OCI-LY1 (cell line): ENCODE results near the gene RREB1.

Experiments
- H2AFZ ChIP-seq: fragments of 200-600 bp; sonication (generic), shearing (Covaris generic); 2 replicates; pipeline ENCODE4 v1.6.0; 2014; ENCODE audit warnings: antibody characterized with exemption, mild to moderate bottlenecking, low read length
- H3F3A ChIP-seq: fragments of 200-600 bp; sonication (generic), shearing (Covaris generic); 2 replicates; pipeline ENCODE4 v1.6.0; 2014; ENCODE audit warnings: mild to moderate bottlenecking, antibody characterized with exemption, low read length, moderate library complexity; ENCODE audit not compliant: insufficient read depth
- H3K27ac ChIP-seq: fragments of 200-600 bp; sonication (generic); 2 replicates; pipeline ENCODE4 v1.5.1; 2014; ENCODE audit warnings: low read length, mixed run types, mild to moderate bottlenecking, low read depth; ENCODE audit not compliant: poor library complexity, severe bottlenecking
- H3K27me3 ChIP-seq: fragments of 200-600 bp; sonication (generic); 2 replicates; pipeline ENCODE4 v1.6.0; 2014; ENCODE audit warnings: antibody characterized with exemption, mild to moderate bottlenecking, low read length, moderate library complexity; ENCODE audit not compliant: insufficient read depth
- H3K36me3 ChIP-seq: fragments of 200-600 bp; sonication (generic); 2 replicates; pipeline ENCODE4 v1.6.1; 2014; ENCODE audit warnings: mild to moderate bottlenecking, antibody characterized with exemption, low read length, moderate library complexity, mixed read lengths; ENCODE audit not compliant: insufficient read depth
- H3K4me1 ChIP-seq: fragments of 200-600 bp; sonication (generic); 2 replicates; pipeline ENCODE4 v1.5.1; 2014; ENCODE audit warnings: mild to moderate bottlenecking, low read length, moderate library complexity; ENCODE audit not compliant: insufficient read depth, severe bottlenecking
- H3K4me2 ChIP-seq: fragments of 200-600 bp; sonication (generic), shearing (Covaris generic); 2 replicates; pipeline ENCODE4 v1.6.1; 2014; ENCODE audit warnings: low read length
- H3K4me3 ChIP-seq: fragments of 200-600 bp; sonication (generic); 2 replicates; pipeline ENCODE4 v1.5.1; 2014; ENCODE audit warnings: low read length, low read depth, mild to moderate bottlenecking, mixed read lengths; ENCODE audit not compliant: poor library complexity, severe bottlenecking
- H3K79me2 ChIP-seq: fragments of 200-600 bp; shearing (Covaris generic); 2 replicates; pipeline ENCODE4 v1.6.1; 2016; ENCODE audit warnings: mixed run types, low read length, mixed read lengths; ENCODE audit not compliant: insufficient read depth
- H3K9ac ChIP-seq: fragments of 200-600 bp; sonication (generic), shearing (Covaris generic); 2 replicates; pipeline ENCODE4 v1.6.1; 2014; ENCODE audit warnings: mild to moderate bottlenecking, low read length, mixed read lengths
- H3K9me2 ChIP-seq: fragments of 200-600 bp; sonication (generic), shearing (Covaris generic); 2 replicates; pipeline ENCODE4 v1.6.1; 2014; ENCODE audit warnings: low read depth, mild to moderate bottlenecking, low read length, mixed read lengths
- H3K9me3 ChIP-seq: fragments of 200-600 bp; shearing (Covaris generic); 2 replicates; pipeline ENCODE4 v1.6.1; 2014; ENCODE audit warnings: low read length, mixed read lengths
- H4K20me1 ChIP-seq: fragments of 200-600 bp; sonication (generic), shearing (Covaris generic); 2 replicates; pipeline ENCODE4 v1.6.0; 2016; ENCODE audit warnings: mild to moderate bottlenecking, low read length; ENCODE audit not compliant: insufficient read depth
- CTCF ChIP-seq: fragments of 200-600 bp; sonication (generic), shearing (Covaris generic); IDR thresholded peaks from 2 replicates; pipeline ENCODE4 v1.5.1; 2017; ENCODE audit warnings: mild to moderate bottlenecking, antibody characterized with exemption, low read length, moderate library complexity, mixed read lengths
- EZH2 ChIP-seq: fragments of 200-600 bp; sonication (generic), shearing (Covaris generic); IDR thresholded peaks from 2 replicates; pipeline ENCODE4 v1.8.0; 2017; ENCODE audit warnings: borderline replicate concordance, mixed run types, mild to moderate bottlenecking, antibody characterized with exemption, low read length, moderate library complexity, mixed read lengths

Gene RREB1

GRCh38 chr6:7100753-7101081 is 7.0 kb upstream of the RREB1 start:
- Histone ChIP-seq H3F3A (no peaks in the 10 kb centered on the region), H3K9me2 (no peaks in the 10 kb centered on the region), H3K36me3 (no peaks in the 10 kb centered on the region), H3K4me2 (no peak overlapping the region), H3K9ac (no peak overlapping the region), H3K27me3 (no peaks in the 10 kb centered on the region), H4K20me1 (no peaks in the 10 kb centered on the region), H3K27ac (no peak overlapping the region), H3K4me3 (no peak overlapping the region), H3K4me1 (peaks cover 9% of the 10 kb centered on the region), H2AFZ (no peak overlapping the region), H3K79me2 (no peaks in the 10 kb centered on the region), H3K9me3 (no peaks in the 10 kb centered on the region)
- no peak for TF ChIP-seq CTCF
- TF ChIP-seq EZH2: no peak

DNA sequence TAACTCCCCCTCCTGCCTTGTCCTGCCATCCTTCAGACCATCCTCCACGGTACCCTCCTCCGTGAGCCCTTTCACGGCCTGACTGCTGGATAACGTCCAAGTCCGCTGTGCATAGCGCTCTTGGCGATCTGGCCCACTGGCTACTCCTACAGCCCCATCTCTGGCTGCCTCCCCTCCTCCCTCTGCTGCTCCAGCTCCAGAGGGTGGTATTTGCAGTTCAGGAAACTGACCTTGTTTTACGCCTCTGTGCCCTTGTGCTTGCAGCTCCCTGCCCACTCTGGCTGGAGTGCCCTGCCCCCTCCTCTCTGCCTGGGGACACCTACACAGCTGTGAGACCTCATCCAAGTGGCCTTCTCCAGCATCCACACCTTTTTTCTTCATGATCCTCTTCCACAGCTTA is 6.5 kb upstream of the RREB1 start:
- H3K36me3 ChIP-seq: no peaks in the 10 kb centered on the region
- no peaks in the 10 kb centered on the region for H3K9me3 ChIP-seq
- H3K9me2 ChIP-seq: no peaks in the 10 kb centered on the region
- H3K4me1 ChIP-seq: peaks cover 9% of the 10 kb centered on the region
- TF ChIP-seq EZH2: no peak
- no peak for TF ChIP-seq CTCF
- H3K27me3 ChIP-seq: no peaks in the 10 kb centered on the region
- no peak overlapping the region for H3K27ac ChIP-seq
- H3K4me2 ChIP-seq: no peak overlapping the region
- 0 out of 2 replicates have a peak, but pooled peaks cover 4% of the 10 kb centered on the region for H3F3A ChIP-seq
- no peak overlapping the region for H3K9ac ChIP-seq
- no peaks in the 10 kb centered on the region for H3K79me2 ChIP-seq
- H2AFZ ChIP-seq: no peak overlapping the region
- H4K20me1 ChIP-seq: no peaks in the 10 kb centered on the region
- H3K4me3 ChIP-seq: no peak overlapping the region

DNA sequence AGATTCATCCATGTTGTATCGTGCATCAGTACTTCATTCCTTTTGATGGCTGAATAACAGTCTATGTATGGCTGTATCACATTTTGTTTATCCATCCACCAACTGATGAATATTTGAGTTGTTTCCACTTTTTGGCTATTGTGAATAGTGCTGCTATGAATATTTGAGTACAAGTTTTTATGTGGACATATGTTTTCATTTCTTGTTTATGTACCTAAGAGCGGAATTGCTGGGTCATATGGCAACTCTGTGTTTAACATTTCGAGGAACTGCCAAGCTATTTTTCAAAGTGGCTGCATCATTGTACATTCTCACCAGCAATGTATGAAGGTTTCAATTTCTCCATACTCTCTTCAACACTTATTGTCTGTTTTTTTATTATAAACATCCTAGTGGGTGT is 3.0 kb upstream of the RREB1 start:
- Histone ChIP-seq H3K27me3 (no peaks in the 10 kb centered on the region), H2AFZ (no peak overlapping the region), H3K9me2 (no peaks in the 10 kb centered on the region), H4K20me1 (no peaks in the 10 kb centered on the region), H3K4me3 (no peak overlapping the region), H3K27ac (no peak overlapping the region), H3K36me3 (no peaks in the 10 kb centered on the region), H3K4me2 (no peak overlapping the region), H3F3A (0 out of 2 replicates have a peak, but pooled peaks cover 4% of the 10 kb centered on the region), H3K9ac (no peak overlapping the region), H3K79me2 (no peaks in the 10 kb centered on the region), H3K4me1 (peaks cover 26% of the 10 kb centered on the region), H3K9me3 (no peaks in the 10 kb centered on the region)
- TF ChIP-seq CTCF (no peak), EZH2 (no peak)
